ENCODE results near the gene MEI1.
A peak's percentile ranks its signal among the peaks of the same experiment; 100 is the strongest.

MEI1 gene

DNA sequence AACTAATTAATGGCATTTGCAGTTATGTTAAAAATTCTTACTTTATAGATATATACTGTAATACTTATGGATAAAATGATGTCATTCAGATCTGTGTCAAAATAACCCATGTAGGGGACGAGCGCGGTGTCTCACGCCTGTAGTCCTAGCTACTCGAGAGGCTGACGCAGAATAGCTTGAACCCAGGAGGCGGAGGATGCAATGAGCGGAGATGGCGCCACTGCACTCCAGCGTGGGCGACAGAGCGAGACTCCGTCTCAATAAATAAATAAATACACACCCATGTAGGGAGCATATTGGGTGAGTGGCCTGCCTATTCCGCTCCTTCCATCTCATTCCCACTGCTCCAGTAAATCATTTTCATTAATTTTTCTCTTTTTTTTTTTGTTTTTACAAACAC, 17.7 kb upstream of the MEI1 start:
- Histone ChIP-seq H2BK5ac (ENCODE audit: low read depth, low read length, poor library complexity) (no peak overlapping the region), H2AFZ (ENCODE audit: insufficient read depth, low read length, poor library complexity) (no peak overlapping the region), H4K91ac (ENCODE audit: low read depth, low read length) (no peak overlapping the region), H3K79me2 (ENCODE audit: control insufficient read depth, insufficient read depth, low read length, poor library complexity) (peaks cover 7% of the 10 kb centered on the region), H3K36me3 (ENCODE audit: control insufficient read depth in 1 of 2, insufficient read depth in 2 of 2, low read length in 2 of 2) (peaks cover 13 to 21% of the 10 kb centered on the region in 2 experiments), H3K18ac (ENCODE audit: low read length) (no peak overlapping the region), H3K4ac (ENCODE audit: low read depth, low read length) (peak overlapping the region; percentile 30), H4K8ac (ENCODE audit: low read depth, low read length) (no peak overlapping the region), H3K23ac (ENCODE audit: low read length) (no peak overlapping the region), H3K4me1 (ENCODE audit: control insufficient read depth in 1 of 2, insufficient read depth in 2 of 2, low read length in 2 of 2) (no peaks in the 10 kb centered on the region), H3K27ac (ENCODE audit: low read depth, low read length) (no peak overlapping the region), H2AK5ac (ENCODE audit: low read length) (no peak overlapping the region), H3K79me1 (ENCODE audit: low read length) (no peaks in the 10 kb centered on the region), H3K4me3 (ENCODE audit: low read depth, low read length) (no peak overlapping the region), H3K9me3 (ENCODE audit: insufficient read depth, low read depth, low read length) (no peaks in the 10 kb centered on the region), H3K14ac (ENCODE audit: low read length) (no peak overlapping the region), H2BK120ac (ENCODE audit: insufficient read depth, low read length, poor library complexity) (no peak overlapping the region), H3K27me3 (ENCODE audit: insufficient read depth, low read length) (no peaks in the 10 kb centered on the region), H4K12ac (ENCODE audit: low read depth, low read length) (no peak overlapping the region), H3K4me2 (ENCODE audit: low read length) (peak overlapping the region; percentile 60), H3K9ac (ENCODE audit: low read length) (no peak overlapping the region), H2BK12ac (ENCODE audit: low read length) (no peak overlapping the region)
- WGBS (ENCODE audit: extremely low coverage, insufficient coverage, insufficient read length): no CpG with 5 or more reads among the region's 14 CpGs
- no peak for DNase-seq

- Histone ChIP-seq H3K23ac (ENCODE audit: low read length) (no peak overlapping the region), H4K91ac (ENCODE audit: low read depth, low read length) (no peak overlapping the region), H3K4ac (ENCODE audit: low read depth, low read length) (peak overlapping the region; percentile 7), H2AFZ (ENCODE audit: insufficient read depth, low read length, poor library complexity) (peak overlapping the region; percentile 46), H3K27ac (ENCODE audit: low read depth, low read length) (no peak overlapping the region), H2AK5ac (ENCODE audit: low read length) (no peak overlapping the region), H4K12ac (ENCODE audit: low read depth, low read length) (no peak overlapping the region), H3K14ac (ENCODE audit: low read length) (no peak overlapping the region), H3K79me2 (ENCODE audit: control insufficient read depth, insufficient read depth, low read length, poor library complexity) (peaks cover 7% of the 10 kb centered on the region), H4K8ac (ENCODE audit: low read depth, low read length) (peak overlapping the region; percentile 26), H3K4me2 (ENCODE audit: low read length) (peak overlapping the region; percentile 60), H3K18ac (ENCODE audit: low read length) (no peak overlapping the region), H2BK120ac (ENCODE audit: insufficient read depth, low read length, poor library complexity) (no peak overlapping the region), H3K27me3 (ENCODE audit: insufficient read depth, low read length) (no peaks in the 10 kb centered on the region), H3K79me1 (ENCODE audit: low read length) (no peaks in the 10 kb centered on the region), H3K9ac (ENCODE audit: low read length) (peak overlapping the region; percentile 79), H2BK5ac (ENCODE audit: low read depth, low read length, poor library complexity) (no peak overlapping the region), H2BK12ac (ENCODE audit: low read length) (no peak overlapping the region), H3K4me3 (ENCODE audit: low read depth, low read length) (peak overlapping the region; percentile 73), H3K36me3 (ENCODE audit: control insufficient read depth in 1 of 2, insufficient read depth in 2 of 2, low read length in 2 of 2) (peaks cover 11 to 21% of the 10 kb centered on the region in 2 experiments), H3K4me1 (ENCODE audit: control insufficient read depth in 1 of 2, insufficient read depth in 2 of 2, low read length in 2 of 2) (no peaks in the 10 kb centered on the region), H3K9me3 (ENCODE audit: insufficient read depth, low read depth, low read length) (no peaks in the 10 kb centered on the region)
- DNase-seq: peak; percentile 93
- no CpG with 5 or more reads among the region's 50 CpGs for WGBS (ENCODE audit: extremely low coverage, insufficient coverage, insufficient read length)
Observed at GRCh38 chr22:41682033-41682807, 17.1 kb upstream of the MEI1 start.

DNA sequence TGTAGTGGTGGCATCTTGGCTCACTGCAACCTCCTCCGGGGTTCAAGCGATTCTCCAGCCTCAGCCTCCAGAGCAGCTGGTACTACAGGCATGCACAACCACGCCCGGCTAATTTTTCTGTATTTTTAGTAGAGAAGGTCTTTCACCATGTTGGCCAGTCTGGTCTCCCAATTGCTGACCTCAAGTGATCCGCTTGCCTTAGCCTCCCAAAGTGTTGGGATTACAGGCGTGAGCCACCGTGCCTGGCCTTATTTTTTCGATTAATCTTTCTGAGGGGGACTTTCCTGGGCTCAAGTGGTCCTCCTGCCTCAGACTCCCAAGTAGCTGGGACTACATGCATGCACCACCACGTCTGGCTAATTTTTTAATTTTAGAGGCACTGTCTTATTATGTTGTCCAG, 16.3 kb upstream of the MEI1 start:
- Histone ChIP-seq H2AK5ac (ENCODE audit: low read length) (no peak overlapping the region), H3K27ac (ENCODE audit: low read depth, low read length) (no peak overlapping the region), H3K4me1 (ENCODE audit: control insufficient read depth in 1 of 2, insufficient read depth in 2 of 2, low read length in 2 of 2) (peaks cover 0 to 7% of the 10 kb centered on the region in 2 experiments), H3K9ac (ENCODE audit: low read length) (no peak overlapping the region), H3K4ac (ENCODE audit: low read depth, low read length) (peak overlapping the region; percentile 58), H4K8ac (ENCODE audit: low read depth, low read length) (peak overlapping the region; percentile 16), H3K79me1 (ENCODE audit: low read length) (peaks cover 1% of the 10 kb centered on the region), H3K18ac (ENCODE audit: low read length) (no peak overlapping the region), H4K91ac (ENCODE audit: low read depth, low read length) (no peak overlapping the region), H2BK5ac (ENCODE audit: low read depth, low read length, poor library complexity) (no peak overlapping the region), H3K23ac (ENCODE audit: low read length) (no peak overlapping the region), H3K27me3 (ENCODE audit: insufficient read depth, low read length) (no peaks in the 10 kb centered on the region), H3K36me3 (ENCODE audit: control insufficient read depth in 1 of 2, insufficient read depth in 2 of 2, low read length in 2 of 2) (peaks cover 10 to 19% of the 10 kb centered on the region in 2 experiments), H3K79me2 (ENCODE audit: control insufficient read depth, insufficient read depth, low read length, poor library complexity) (peaks cover 10% of the 10 kb centered on the region), H3K4me3 (ENCODE audit: low read depth, low read length) (no peak overlapping the region), H2AFZ (ENCODE audit: insufficient read depth, low read length, poor library complexity) (no peak overlapping the region), H3K9me3 (ENCODE audit: insufficient read depth, low read depth, low read length) (no peaks in the 10 kb centered on the region), H3K14ac (ENCODE audit: low read length) (no peak overlapping the region), H2BK12ac (ENCODE audit: low read length) (no peak overlapping the region), H3K4me2 (ENCODE audit: low read length) (peak overlapping the region; percentile 60), H2BK120ac (ENCODE audit: insufficient read depth, low read length, poor library complexity) (no peak overlapping the region), H4K12ac (ENCODE audit: low read depth, low read length) (no peak overlapping the region)
- WGBS (ENCODE audit: extremely low coverage, insufficient coverage, insufficient read length): no CpG with 5 or more reads among the region's 9 CpGs
- DNase-seq: no peak

- no peak overlapping the region for H2AK5ac ChIP-seq (ENCODE audit: low read length)
- no peak overlapping the region for H4K12ac ChIP-seq (ENCODE audit: low read depth, low read length)
- H3K14ac ChIP-seq (ENCODE audit: low read length): no peak overlapping the region
- no peak overlapping the region for H4K91ac ChIP-seq (ENCODE audit: low read depth, low read length)
- peaks cover 7 to 13% of the 10 kb centered on the region in 2 experiments for H3K36me3 ChIP-seq (ENCODE audit: control insufficient read depth in 1 of 2, insufficient read depth in 2 of 2, low read length in 2 of 2)
- H2AFZ ChIP-seq (ENCODE audit: insufficient read depth, low read length, poor library complexity): no peak overlapping the region
- peak; percentile 72 to 92 for DNase-seq
- no peak overlapping the region for H3K4me3 ChIP-seq (ENCODE audit: low read depth, low read length)
- no peaks in the 10 kb centered on the region for H3K9me3 ChIP-seq (ENCODE audit: insufficient read depth, low read depth, low read length)
- peaks cover 0 to 8% of the 10 kb centered on the region in 2 experiments for H3K4me1 ChIP-seq (ENCODE audit: control insufficient read depth in 1 of 2, insufficient read depth in 2 of 2, low read length in 2 of 2)
- no peak overlapping the region for H3K27ac ChIP-seq (ENCODE audit: low read depth, low read length)
- no CpG with 5 or more reads among the region's 3 CpGs for WGBS (ENCODE audit: extremely low coverage, insufficient coverage, insufficient read length)
- no peak overlapping the region for H3K18ac ChIP-seq (ENCODE audit: low read length)
- no peaks in the 10 kb centered on the region for H3K27me3 ChIP-seq (ENCODE audit: insufficient read depth, low read length)
- no peak overlapping the region for H2BK5ac ChIP-seq (ENCODE audit: low read depth, low read length, poor library complexity)
- H3K23ac ChIP-seq (ENCODE audit: low read length): no peak overlapping the region
- no peak overlapping the region for H4K8ac ChIP-seq (ENCODE audit: low read depth, low read length)
- peaks cover 14% of the 10 kb centered on the region for H3K79me2 ChIP-seq (ENCODE audit: control insufficient read depth, insufficient read depth, low read length, poor library complexity)
- peaks cover 6% of the 10 kb centered on the region for H3K79me1 ChIP-seq (ENCODE audit: low read length)
- H2BK120ac ChIP-seq (ENCODE audit: insufficient read depth, low read length, poor library complexity): no peak overlapping the region
- H3K4ac ChIP-seq (ENCODE audit: low read depth, low read length): no peak overlapping the region
- H3K9ac ChIP-seq (ENCODE audit: low read length): no peak overlapping the region
- H2BK12ac ChIP-seq (ENCODE audit: low read length): no peak overlapping the region
- no peak overlapping the region for H3K4me2 ChIP-seq (ENCODE audit: low read length)
Observed at GRCh38 chr22:41683616-41684015, 15.7 kb upstream of the MEI1 start.
